ENCODE measurements around the gene ZNF217.
"Not testable (repeated sequence)": the region's sequence is repeated elsewhere in the genome, so short reads cannot be mapped to it uniquely, and the experiment has no call there.

Gene ZNF217

DNA sequence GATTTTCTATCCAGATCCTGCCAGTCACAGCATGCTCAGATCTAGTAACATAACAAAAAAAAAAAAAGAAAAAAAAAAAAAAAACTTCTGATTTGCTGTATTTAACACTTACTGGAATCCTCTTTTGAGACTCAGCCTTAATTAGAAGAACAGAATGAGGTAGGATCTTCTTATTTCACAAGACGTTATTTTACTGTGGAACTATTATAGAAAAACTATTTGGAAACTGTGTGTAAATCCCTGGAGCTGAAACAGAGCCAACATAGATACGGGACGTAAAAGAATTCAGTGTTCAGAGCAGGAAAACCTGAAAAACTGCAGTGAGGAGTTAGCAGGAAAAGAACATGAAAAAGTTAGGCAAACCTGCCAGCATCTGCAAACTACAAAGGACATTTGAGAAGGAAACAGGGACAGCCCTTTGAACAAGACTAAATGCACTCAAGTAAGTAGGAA, 3.4 kb upstream of the ZNF217 start:
- no peak for DNase-seq

DNA sequence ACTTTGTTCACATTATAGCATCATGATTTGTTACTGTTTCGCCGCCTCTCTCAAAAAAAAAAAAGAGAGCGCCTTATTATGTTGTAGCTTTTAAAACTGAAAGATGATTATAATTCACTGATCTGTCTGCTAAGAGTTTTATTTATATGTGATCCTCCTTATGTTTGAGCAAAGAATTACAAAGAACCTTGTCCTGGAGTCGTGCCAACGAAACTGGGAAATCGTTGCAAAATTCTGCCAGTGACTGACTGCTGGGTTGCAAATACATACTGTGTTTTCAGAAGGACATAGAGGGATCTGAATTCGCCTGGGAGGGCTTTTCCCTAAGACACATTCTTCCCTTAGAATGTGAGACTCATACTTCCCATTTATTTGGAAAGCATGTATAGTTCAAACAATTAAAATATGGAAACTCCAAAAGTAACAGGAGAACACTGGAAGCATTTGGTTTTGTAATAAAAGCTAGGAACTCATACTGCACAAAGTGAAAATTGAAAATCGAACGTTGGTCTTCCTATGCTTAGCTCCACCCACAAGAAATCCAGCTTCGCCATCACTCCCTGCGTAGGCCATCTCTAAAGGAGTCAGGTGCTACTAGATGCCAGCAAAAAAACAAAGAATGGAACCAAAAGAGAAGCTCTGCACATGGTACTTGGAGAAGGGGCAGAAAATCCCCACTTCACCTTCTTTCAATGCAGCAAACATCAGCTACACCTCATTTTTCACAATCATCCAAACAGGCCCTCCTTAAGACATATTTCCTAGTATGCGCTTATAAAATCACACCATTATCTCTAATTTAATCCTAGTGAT, 2.8 kb upstream of the ZNF217 start:
- not testable (repeated sequence) for DNase-seq

DNA sequence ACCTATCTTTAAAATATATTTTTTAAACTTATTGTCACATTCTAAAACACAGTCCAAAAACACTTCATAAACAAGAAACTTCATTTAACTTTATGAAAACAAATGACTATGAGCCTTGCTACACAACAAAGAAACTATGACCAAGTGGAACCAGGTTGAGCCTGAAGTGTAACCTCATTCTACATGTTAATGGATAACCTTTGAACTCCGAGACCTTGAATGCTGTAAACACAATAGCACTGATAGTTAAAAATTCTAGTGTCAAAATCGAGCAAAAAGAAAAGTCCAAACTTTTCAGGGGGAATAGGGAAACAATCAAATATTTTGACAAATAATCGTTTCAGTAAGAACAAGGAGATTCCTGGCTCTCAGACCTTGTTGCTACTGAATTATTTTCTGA, 2.1 kb upstream of the ZNF217 start:
- DNase-seq = not testable (repeated sequence)

DNA sequence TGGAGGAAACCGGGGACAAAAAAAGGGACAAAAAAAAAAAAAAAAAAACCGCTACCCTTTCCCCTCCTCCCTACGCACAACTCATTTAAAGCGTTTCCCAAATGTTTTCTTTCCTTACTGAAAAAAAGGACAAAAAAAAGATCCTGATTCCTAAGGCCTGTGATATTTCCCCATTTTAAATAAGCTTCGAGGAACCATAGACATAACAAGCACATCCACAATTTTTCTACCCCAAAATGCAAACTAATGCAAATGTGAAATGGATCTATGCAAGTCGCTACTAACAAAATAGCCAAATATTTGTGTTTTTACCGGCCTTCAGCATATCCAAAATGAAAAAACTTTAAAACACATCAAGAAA, 1.4 kb upstream of the ZNF217 start:
- DNase-seq = no peak

DNA sequence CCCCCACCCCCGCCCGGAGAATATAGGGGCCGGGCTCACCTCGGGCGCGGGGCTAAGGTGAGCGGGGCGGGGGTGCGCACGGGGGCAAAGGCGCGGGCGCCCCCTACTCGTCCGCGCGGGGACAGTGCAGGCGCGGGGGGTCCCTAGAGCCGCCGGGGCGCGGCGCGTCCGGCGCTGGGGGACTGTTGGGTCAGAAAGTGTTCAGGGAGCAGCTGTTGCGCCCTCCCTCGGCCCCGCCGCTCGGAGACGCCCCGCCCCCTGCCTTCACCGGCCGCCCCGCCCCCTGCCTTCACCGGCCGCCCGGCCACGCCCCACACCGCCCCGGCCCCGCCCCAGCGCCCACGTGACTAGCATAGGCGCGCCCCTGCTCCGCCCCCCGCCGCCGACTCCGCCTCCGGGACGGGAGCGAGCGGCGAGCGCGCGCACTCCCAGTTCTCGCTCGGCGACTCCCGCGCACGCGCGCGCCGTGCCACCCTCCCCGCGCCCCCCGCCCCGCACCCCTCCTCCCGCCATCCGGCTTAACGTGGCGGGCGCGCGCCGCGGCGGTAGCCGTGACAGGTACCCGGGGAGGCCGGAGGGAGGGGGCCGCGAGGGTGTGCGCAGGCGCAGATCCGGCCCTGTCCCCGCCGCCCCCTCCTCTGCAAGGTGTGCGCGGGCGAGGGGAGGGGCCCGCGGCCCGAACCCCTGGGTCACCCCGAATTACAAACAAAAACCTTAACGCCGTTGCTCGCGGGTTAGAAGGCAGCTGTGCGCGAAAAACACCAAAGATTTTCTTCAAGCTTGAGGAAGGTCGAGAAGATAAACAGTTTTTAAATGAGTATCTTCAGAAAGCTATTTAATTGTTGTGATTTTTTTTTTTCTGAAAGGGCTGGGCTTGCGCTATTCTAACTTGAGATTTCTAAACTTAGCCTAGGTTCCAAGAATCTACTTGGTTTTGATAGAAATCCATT, 704 bp upstream of the ZNF217 start:
- DNase-seq = peak; percentile 92

DNA sequence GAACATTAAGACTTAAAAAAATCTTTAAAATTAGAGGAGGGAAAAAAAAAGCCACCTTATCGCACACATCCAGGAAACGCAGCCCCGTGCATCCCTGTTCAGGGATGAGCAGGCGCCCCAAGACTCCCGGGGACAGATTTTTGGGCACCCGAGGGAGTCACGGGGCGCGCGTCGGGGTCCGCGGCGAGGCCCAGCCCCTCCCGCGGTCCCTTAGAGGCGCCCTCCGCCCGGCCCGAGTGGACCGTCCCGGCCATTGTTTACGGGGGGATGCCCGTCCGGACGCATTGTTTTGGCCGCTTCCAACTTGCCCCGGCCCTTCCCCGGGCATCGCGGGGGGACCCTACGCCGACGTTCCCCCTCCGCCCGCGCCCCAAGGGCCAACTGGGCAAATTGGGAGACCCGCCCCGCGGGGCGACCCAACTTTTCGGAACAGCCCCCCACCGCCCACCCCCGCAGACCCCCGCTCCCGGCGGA, 610 bp downstream of the ZNF217 start:
- DNase-seq = no peak

DNA sequence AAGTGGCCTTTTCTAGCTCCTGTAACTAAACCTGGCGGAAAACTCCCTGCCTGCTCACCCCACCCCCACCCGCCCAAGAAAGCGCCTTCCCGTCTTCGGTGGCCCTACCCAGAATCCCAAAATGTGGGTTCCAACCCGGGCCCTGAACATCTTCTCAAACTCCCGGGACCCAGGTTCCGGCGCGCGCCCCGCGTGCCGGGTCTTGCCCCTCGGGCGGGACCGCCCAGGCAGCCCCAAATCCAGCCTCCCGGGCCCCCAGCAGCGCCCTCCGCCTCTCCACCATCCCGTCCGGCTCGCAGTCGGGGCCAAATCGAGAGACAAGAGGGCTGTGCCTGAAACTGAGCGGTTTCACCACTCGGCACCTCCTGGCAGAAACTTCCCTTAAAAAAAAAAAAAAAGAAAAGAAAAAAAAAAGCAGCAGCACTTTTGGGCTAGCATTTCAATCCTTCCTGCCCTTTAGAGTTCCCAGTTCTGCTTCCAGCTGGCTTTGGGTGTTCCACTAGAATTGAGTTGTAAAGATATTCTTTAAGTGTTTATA, 1.1 kb downstream of the ZNF217 start:
- not testable (repeated sequence) for DNase-seq

DNA sequence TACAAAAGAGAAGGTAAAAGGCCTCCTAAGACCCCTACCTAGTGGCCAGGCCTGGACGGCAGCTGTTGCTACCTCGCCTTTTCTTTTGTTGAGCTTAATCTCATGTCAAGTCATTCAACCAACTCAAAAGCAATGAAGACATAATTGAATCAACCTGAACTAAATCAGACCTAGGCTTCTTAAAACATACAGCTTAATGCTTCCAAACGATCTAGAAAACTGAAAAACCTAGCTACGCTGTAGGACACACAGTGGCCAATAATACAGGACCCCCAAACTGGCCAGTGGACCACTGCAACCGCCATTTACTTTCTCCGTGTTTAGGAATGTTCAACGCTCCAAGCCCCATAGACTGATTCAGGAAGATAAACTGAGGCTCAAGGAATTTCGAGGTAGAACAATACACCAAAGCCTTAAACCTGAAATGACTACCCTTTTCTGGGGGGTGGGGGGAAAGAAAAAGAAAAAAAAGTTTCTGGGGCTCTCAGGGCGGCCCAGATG, 1.6 kb downstream of the ZNF217 start:
- DNase-seq = not testable (repeated sequence)

DNA sequence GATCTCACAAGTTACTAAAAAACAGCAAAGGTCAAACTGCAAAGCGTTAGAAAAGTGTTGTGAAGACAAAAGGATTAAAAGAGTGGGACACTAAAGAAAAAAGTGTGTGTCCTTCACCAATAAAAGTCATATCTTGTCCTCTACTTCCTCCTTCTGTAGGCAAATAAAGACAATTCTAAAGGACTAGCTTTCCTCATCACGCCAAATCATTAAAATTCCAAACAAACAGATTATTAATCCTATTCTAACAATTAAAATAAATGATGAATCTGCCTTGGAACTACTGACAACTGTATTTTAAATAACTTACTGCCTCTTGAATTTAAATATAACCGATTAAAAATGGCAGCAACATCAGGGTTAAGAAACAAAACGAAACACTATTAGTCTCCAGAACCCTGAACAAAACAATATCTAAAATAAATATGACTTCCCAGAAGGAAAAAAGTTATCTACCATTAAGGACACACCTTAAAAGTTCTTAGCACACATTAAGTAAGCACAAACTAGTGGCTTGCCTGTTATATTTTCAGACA, 2.4 kb downstream of the ZNF217 start:
- DNase-seq = not testable (repeated sequence)

DNA sequence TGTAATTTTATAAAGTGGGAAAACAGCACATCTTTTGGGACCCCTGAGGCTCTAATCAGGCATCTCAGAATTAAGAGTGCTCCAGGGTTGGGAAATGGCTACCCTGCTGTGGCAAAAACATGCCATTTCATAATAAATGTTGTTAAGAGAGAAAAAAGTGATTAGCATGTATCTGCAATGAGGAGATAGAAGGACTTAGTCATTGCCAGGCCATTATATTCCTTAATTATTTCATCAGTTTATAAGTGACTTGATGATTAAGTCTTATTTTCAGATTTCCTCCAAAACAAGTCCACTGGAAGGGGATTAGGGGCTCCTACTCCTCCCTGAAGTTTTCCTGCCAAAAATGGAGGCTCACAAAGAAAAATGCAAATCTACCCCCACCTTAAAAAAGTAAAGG, 3.0 kb downstream of the ZNF217 start:
- not testable (repeated sequence) for DNase-seq

DNA sequence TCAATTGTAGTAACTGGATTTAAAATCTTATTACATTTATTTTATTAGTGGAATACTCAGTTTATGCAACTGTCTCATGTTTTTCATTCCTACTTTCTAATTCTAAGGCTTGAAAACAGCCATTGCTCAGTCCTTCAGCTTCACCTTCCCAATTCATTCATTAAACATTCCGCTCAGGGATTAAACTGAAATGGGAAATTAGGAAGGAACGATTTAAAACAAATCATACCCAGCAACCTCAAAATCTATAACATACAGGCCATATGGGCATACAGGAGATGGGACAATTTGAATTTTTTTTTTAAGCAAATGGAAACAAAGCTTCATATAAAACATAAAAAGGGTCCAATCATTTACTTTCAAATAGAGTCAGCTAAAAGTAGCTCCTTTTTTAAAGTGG, 3.5 kb downstream of the ZNF217 start:
- DNase-seq = not testable (repeated sequence)

DNA sequence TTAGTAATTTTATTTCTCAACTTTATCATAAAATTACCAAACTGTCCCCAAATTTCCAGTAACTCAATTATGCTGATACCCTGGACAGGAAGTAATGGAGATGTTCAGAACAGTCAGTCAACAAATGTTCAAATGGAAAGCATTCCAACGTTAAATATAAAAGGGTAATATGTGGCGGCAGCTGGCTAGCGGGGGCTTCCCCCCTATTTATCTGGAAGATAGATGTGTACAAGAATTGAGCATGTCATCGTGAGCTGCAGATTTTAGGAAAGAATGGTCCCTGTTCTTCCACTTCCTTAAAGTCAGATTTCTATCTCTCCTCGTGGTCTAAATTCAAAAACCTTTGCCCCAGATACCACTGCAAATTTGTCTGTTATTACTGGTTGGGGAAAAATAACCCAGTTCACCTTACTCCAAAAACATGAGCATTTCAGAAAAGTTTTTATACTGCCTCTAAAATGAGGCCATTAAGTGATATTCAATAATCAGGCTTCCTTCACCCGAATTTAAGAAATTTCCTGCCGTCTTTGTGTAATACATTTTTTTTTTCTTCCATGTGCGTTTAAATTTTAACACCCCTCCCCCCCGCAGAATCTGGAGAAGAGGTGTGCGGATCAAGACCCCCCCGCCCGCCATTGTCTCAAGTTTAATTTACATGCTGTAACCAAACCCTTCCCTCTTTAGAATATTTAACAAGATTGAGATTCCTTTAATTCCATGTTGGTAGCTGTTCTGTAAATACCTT, 4.1 kb downstream of the ZNF217 start:
- not testable (repeated sequence) for DNase-seq

DNA sequence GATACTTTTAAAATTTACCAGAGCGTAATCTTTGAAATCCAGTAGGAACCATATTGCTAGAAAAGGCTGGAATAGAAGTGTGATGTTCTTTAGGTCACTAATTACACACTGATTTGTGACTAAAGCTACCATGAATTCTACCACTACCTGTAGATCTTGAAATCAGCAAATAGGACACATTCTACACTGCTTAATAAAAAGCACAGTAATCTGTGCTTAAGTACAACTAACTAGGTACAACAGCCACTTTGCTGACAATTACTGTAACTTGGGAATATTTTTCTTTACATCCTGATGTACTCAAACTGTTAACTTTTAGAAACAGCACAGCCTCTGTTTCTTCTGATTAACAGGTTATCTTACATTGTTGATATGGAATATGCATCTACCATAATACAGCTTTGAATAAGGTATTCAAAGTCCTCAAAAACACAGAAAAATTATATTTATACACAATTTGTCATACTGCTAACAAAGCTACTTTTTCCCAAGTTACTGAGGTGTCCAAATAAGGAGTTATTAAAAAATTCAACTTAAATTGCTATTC, 6.4 kb downstream of the ZNF217 start:
- not testable (repeated sequence) for DNase-seq

DNA sequence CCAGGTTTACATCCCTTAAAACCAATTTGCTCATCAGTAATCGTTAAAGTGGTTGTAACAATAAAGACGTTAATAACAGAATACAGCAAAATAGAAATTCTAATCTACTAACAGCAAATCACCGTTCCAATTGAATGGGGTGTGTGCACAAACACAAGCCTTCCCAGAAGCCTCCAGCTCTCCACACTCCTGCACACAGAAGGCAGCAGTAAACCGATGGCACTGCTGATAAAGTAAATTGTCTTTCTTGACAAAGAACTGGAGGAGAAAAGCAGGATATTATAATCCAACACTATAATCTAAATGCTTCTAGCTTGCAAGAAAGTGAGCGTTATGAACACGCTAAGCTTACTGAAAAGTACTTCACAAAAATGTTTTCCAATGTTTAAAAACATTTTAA, 7.0 kb downstream of the ZNF217 start:
- no peak for DNase-seq

DNA sequence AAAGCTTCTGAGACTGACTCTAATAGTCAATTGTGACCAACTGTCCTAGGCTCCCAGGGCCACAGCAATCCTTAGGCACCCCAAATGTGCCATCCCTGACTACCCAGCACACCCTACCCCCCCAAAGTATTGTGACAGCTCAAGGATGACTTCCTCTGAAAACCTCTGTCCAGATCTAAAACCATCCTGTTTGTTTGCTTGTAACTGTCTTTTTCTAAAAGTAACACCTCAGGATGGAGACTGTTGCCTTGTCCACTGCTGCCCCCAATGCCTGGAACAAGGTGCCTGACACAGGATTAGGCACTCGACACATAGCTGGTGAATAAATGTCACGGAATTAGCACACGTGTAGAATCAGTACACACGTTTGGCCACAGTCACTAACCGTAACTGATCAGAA, 7.7 kb downstream of the ZNF217 start:
- not testable (repeated sequence) for DNase-seq

DNA sequence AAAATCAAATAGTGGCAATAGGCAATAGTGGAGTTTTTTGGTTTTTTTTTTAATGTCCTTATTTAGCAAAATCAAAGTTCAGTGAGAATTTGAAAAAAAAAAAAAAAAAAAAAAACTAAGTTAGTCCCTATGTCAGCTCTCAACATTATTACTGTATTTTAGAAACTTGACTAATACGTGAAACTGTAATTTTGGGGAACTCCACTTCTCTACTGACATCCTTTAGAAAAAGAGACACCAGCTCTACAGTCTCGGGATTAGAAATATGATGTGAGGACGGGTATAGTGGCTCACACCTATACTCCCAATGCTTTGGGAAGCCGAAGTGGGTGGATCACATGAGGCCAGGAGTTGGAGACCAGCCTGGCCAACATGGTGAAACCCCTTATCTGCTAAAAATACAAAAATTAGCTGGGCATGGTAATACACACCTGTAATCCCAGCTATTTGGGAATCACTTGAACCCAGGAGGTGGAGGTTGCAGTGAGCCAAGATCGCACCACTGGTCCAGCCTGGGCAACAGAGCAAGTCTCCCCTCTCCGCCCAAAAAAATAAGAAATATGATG, 8.6 kb downstream of the ZNF217 start:
- DNase-seq = not testable (repeated sequence)

DNA sequence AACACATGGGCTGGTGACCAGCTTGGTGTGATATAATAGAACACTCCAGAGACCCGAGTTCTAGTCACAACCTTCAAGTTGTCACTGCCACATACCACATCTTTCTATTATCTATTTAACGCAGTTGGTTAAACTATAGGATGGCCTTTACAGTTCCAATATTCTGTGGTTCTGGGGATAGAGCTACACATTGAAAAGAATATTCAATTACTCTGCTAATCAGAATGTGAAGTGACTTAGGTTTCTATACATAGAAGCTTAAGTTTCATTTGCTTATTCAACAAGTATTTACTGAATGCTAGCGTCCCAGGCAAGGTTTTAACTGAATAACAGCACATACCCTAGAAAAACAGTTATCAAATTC, 9.1 kb downstream of the ZNF217 start:
- DNase-seq = not testable (repeated sequence)

DNA sequence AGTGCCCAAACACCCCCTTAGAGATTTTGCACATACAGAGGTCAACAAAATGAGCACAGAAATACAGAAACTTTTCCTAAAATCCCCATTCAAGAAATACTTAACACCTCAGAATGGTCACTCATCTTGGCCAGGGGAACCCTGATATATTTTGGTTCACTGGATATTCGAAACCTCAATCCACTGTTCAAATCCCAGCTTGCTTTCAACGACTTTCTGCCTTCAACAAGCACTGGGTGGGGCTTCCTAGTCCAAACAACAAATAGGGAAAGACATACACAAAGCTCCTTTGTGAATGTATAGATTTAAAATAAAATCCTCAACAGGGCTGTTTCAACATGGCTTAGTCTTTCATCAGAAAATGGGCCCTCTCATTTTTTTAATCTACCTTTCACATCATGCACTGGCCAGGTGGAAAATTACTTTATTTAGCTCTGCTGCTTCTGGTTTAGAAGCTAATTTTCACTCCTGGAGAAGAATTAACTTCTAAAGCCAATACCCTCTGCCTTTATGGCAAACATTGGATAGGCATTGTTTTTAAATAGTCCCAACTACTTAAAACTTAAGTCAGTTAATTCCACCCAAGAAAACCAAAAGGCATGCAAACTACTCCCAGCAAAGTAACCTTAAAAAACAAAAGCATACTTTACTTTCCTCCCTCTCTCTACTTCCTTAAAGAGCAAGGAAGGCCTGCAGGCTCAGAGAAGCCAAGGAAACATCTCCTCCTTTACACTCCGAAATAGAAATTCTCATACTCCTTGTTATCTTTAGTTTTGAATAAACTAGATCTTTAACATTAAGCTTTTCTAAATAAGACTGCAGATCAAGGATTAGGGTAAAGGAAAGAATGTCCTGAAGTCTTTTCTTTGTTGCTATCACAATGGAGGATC, 9.7 kb downstream of the ZNF217 start:
- DNase-seq = not testable (repeated sequence)

DNA sequence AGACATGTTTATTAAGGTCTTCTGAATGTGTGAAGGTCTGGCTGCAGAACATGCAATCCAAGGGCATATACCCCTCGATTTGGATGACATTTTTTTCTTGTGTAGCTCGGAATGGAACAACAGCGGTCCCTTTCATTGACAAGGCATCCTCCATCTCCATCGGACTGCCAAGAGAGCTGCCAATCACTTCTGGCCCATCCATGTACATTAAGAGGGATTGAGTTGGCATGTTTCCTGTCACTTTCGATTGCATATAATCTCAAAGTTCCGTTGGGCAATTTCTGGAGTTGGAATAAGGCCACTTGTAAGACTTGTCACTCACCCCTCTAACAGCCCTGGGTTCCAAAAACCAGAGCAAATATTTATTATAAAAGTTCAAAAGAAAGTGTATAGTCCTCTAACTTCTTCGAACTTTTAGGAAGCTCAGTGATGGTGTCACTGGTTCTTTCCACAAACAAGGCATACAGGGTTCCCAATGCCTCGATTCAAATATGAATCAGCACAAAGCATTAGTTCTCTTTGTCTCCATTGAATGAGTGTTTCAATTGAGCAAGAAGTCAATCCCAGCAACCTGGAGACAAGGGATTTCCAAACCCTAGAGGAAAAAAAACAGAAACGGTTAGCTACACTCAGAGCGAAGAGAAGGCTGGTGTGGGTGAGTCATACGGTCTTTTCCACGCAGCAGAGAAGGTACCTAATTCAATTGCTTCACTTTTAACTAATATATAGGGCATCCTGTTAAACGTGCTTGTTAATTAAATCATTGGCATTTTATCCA, 10.9 kb downstream of the ZNF217 start:
- DNase-seq = no peak

DNA sequence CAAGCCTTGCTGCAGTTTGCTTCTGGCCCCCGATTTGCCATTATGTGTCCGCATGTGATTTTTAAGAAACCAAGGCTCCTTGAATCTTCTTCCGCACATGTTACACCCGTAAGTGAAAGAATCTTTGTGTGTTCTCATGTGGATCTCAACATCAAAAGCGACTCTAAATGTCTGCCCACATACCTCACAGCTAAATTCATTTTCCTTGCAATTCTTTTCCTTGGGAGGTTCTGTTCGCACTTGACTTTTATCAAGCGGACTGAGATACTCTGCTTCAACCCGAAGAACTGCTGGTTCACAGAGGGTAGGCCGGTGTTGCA, 11.4 kb downstream of the ZNF217 start:
- no peak for DNase-seq
